PC-9 (cell line): ENCODE data around the gene GTF3C1. TPM values are rescaled to one million over a fixed set of nuclear protein-coding genes. Genes with fewer than 3 reads are reported as not detected.

Experiments
- BruUV-seq: library from RNA; stranded (reverse); fragments of 400-500 nt; replicated peaks from 2 replicates; lab custom pipeline; 2021; lab: Mats Ljungman, UMichigan
- CTCF ChIA-PET: fragments of 300-600 bp; sonication (Branson Sonifier 250); formaldehyde crosslinking; loops from one replicate; lab custom pipeline; 2022; ENCODE audit warnings: antibody characterized with exemption; lab: Charles Lee
- POLR2A ChIA-PET: fragments of 300-600 bp; sonication (Branson Sonifier 250); formaldehyde crosslinking; loops from one replicate; lab custom pipeline; 2022; ENCODE audit warnings: antibody characterized with exemption; ENCODE audit not compliant: unreplicated experiment; lab: Charles Lee
- DNase-seq, 2 experiments: peaks; one replicate each; pipeline versions ENCODE4 v3.0.0 to v3.0.0-alpha.2; 2015 to 2022; ENCODE audit warnings: mixed read lengths in 1 of 2
- H2AFZ ChIP-seq: fragments of 200-600 bp; sonication (generic); 2 replicates; pipeline ENCODE4 v1.8.1; 2017; ENCODE audit warnings: antibody characterized with exemption
- H3F3A ChIP-seq: fragments of 200-600 bp; sonication (generic); 2 replicates; pipeline ENCODE4 v1.8.1; 2017; ENCODE audit warnings: antibody characterized with exemption, mild to moderate bottlenecking, low read depth; ENCODE audit not compliant: insufficient read depth
- H3K27ac ChIP-seq: fragments of 200-600 bp; sonication (generic); 2 replicates; pipeline ENCODE4 v1.6.1; 2016; ENCODE audit warnings: mixed run types
- H3K27me3 ChIP-seq: fragments of 200-600 bp; sonication (generic); 2 replicates; pipeline ENCODE4 v1.6.1; 2016; ENCODE audit warnings: low read depth, mixed run types; ENCODE audit not compliant: insufficient read depth
- H3K36me3 ChIP-seq: fragments of 200-600 bp; sonication (generic); 2 replicates; pipeline ENCODE4 v1.6.1; 2016; ENCODE audit warnings: low read depth, mixed run types
- H3K4me1 ChIP-seq: fragments of 200-600 bp; sonication (generic); replicated peaks from 2 replicates; pipeline ENCODE4 v1.6.1; 2016; ENCODE audit warnings: mixed run types; ENCODE audit not compliant: insufficient read depth
- H3K4me2 ChIP-seq: fragments of 200-600 bp; sonication (generic); 2 replicates; pipeline ENCODE4 v1.6.1; 2017; ENCODE audit warnings: mixed run types
- H3K4me3 ChIP-seq: fragments of 200-600 bp; sonication (generic); 2 replicates; pipeline ENCODE4 v1.6.1; 2016; ENCODE audit warnings: mixed run types
- H3K79me2 ChIP-seq: fragments of 200-600 bp; sonication (generic); 2 replicates; pipeline ENCODE4 v1.6.1; 2017; ENCODE audit warnings: low read depth, mixed run types
- H3K9me2 ChIP-seq: fragments of 200-600 bp; sonication (generic); 2 replicates; pipeline ENCODE4 v1.8.1; 2017; ENCODE audit warnings: mild to moderate bottlenecking; ENCODE audit not compliant: insufficient read depth
- H3K9me3 ChIP-seq: fragments of 200-600 bp; sonication (generic); 2 replicates; pipeline ENCODE4 v1.8.1; 2016; ENCODE audit warnings: low read depth; ENCODE audit not compliant: insufficient read depth
- H4K20me1 ChIP-seq: fragments of 200-600 bp; sonication (generic); 2 replicates; pipeline ENCODE4 v1.8.1; 2017; ENCODE audit not compliant: insufficient read depth
- EZH2 ChIP-seq: fragments of 200-600 bp; sonication (generic); IDR thresholded peaks from 2 replicates; pipeline ENCODE4 v1.8.0; 2017; ENCODE audit warnings: antibody characterized with exemption, low read depth
- intact Hi-C: fragments of 100-400 bp; cut with micrococcal nuclease; formaldehyde crosslinking; loops from one replicate; pipeline ENCODE4 v1.10.0; 2022; ENCODE audit not compliant: unreplicated experiment
- total RNA-seq: library from RNA; stranded (reverse); gene quantifications from 2 replicates; pipeline ENCODE4 v1.2.3, GENCODE V29; 2021
- TF ChIP-seq, protein P1 (sequence below): fragments of 200-600 bp; sonication (generic); conservative IDR thresholded peaks from 2 replicates; pipeline ENCODE4 v1.6.1; 2017; ENCODE audit warnings: mixed run types, antibody characterized with exemption, mild to moderate bottlenecking, moderate library complexity

GTF3C1 gene
- total RNA-seq, 1 experiment from 2014 or later: 118 TPM

DNA sequence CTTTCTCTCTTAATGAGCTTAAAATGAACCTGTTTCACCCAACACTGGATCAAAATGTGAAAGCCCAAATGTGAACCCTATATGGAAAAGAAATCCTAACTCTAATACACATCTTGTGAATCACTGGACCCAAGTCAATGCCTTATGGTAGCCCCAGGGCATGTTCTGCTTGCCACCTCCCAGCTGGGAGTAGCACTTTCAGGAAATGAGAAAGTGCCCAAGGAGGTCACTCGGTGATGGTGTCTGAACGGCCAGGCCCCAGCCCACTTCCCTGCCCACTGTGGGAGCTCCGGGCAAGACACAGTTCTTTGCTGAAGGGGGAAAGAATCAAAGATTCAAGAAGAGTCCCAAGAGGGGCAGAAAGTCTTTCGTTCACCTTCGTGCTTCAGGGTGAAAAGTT is 46.1 kb downstream of the GTF3C1 start:
- peaks cover 40% of the 10 kb centered on the region; the same call in 1 of the 2 replicates for H3K36me3 ChIP-seq
- no peaks in the 10 kb centered on the region for H3K9me2 ChIP-seq
- no peaks in the 10 kb centered on the region for H4K20me1 ChIP-seq
- TF ChIP-seq, protein P1, sequence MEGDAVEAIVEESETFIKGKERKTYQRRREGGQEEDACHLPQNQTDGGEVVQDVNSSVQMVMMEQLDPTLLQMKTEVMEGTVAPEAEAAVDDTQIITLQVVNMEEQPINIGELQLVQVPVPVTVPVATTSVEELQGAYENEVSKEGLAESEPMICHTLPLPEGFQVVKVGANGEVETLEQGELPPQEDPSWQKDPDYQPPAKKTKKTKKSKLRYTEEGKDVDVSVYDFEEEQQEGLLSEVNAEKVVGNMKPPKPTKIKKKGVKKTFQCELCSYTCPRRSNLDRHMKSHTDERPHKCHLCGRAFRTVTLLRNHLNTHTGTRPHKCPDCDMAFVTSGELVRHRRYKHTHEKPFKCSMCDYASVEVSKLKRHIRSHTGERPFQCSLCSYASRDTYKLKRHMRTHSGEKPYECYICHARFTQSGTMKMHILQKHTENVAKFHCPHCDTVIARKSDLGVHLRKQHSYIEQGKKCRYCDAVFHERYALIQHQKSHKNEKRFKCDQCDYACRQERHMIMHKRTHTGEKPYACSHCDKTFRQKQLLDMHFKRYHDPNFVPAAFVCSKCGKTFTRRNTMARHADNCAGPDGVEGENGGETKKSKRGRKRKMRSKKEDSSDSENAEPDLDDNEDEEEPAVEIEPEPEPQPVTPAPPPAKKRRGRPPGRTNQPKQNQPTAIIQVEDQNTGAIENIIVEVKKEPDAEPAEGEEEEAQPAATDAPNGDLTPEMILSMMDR: no peak
- no peaks in the 10 kb centered on the region for H3K4me1 ChIP-seq
- no TSS peak for BruUV-seq
- H3K4me2 ChIP-seq: no peak overlapping the region
- no peak overlapping the region for H3K27ac ChIP-seq
- no peak overlapping the region for H3K4me3 ChIP-seq
- ChIA-PET POLR2A (no interaction called here), CTCF (no interaction called here)
- H3K79me2 ChIP-seq: no peaks in the 10 kb centered on the region
- no peak overlapping the region for H2AFZ ChIP-seq
- no peaks in the 10 kb centered on the region for H3F3A ChIP-seq
- H3K27me3 ChIP-seq: no peaks in the 10 kb centered on the region
- DNase-seq: no peak
- no peaks in the 10 kb centered on the region for H3K9me3 ChIP-seq
- intact Hi-C loops: no loop called here

DNA sequence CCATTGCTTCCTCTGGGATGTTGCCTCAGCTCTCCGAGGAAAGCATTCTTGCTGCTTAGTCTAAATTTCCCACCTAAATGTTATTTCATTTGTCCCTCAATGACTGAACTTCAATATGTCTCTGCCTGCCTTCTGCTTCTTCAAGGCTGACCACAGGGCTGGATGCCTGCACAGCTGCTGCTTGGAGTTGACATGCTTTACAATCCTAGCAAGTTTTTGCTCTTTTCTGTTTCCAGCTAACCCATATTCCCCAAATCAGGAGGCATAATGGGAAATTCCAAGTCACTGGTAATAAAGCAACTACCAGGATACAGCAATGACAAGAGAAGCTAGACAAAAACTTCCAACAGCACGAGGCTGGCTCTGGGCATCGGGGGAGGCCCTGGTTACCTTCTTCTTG is 48.9 kb downstream of the GTF3C1 start:
- intact Hi-C loops: no loop called here
- H2AFZ ChIP-seq: no peak overlapping the region
- no peaks in the 10 kb centered on the region for H3F3A ChIP-seq
- CTCF ChIA-PET: no interaction called here
- H3K27ac ChIP-seq: no peak overlapping the region
- H3K4me1 ChIP-seq: no peaks in the 10 kb centered on the region
- no peak overlapping the region for H3K4me3 ChIP-seq
- TF ChIP-seq, protein P1: no peak
- no peak for TF ChIP-seq EZH2
- no peaks in the 10 kb centered on the region for H3K9me2 ChIP-seq
- no TSS peak for BruUV-seq
- no peaks in the 10 kb centered on the region for H3K9me3 ChIP-seq
- DNase-seq: no peak
- H3K4me2 ChIP-seq: no peak overlapping the region
- no peaks in the 10 kb centered on the region for H4K20me1 ChIP-seq
- H3K79me2 ChIP-seq: no peaks in the 10 kb centered on the region
- peaks cover 44% of the 10 kb centered on the region for H3K36me3 ChIP-seq
- no peaks in the 10 kb centered on the region for H3K27me3 ChIP-seq
- POLR2A ChIA-PET: no interaction called here

DNA sequence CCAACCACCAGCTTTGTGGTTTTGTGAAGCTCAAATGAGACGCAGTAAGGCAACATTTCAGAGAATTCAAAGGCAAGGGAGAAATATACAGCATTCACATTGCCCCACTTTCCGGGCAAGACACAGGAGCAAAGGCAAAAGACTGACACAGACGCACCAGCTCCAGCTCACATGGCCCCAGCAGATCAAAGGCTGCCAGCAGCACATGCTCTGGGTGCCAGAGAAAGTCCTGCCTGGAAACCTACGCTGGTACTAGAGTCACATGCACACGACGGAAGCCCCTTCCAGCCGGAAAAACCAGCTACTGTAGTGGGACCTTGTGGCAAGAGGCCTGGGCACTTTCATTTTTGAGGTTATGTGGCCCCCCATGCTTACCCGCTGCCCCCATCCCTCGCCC is 50.1 kb downstream of the GTF3C1 start:
- Histone ChIP-seq H3K4me1 (no peaks in the 10 kb centered on the region), H3F3A (no peaks in the 10 kb centered on the region), H3K27ac (no peak overlapping the region), H3K9me2 (no peaks in the 10 kb centered on the region), H3K4me3 (no peak overlapping the region), H3K4me2 (no peak overlapping the region), H3K9me3 (no peaks in the 10 kb centered on the region), H3K79me2 (no peaks in the 10 kb centered on the region), H4K20me1 (no peaks in the 10 kb centered on the region), H3K36me3 (peaks cover 39% of the 10 kb centered on the region), H2AFZ (no peak overlapping the region), H3K27me3 (no peaks in the 10 kb centered on the region)
- DNase-seq: no peak
- TF ChIP-seq EZH2: no peak
- TF ChIP-seq, protein P1: no peak
- ChIA-PET CTCF (no interaction called here), POLR2A (no interaction called here)
- intact Hi-C loops: no loop called here
- no TSS peak for BruUV-seq
